Mesenteric fat pad (tissue), 1 donor: ENCODE data around the gene IGSF11. TPM values are rescaled to one million over a fixed set of nuclear protein-coding genes. Genes with fewer than 3 reads are reported as not detected.
"Not testable (repeated sequence)": the region's sequence is repeated elsewhere in the genome, so short reads cannot be mapped to it uniquely, and the experiment has no call there.

ENCODE experiments used
- DNase-seq: peaks from one replicate; pipeline ENCODE4 v3.0.0-alpha.2; 2020; ENCODE audit warnings: low spot score
- total RNA-seq: library from RNA; stranded (reverse); fragmentation: NEBNext Ultra II Directional; extraction: Animal tissue kit (Norgen Biotek cat#: 25700); gene quantifications from one replicate; pipeline ENCODE4 v1.2.1, GENCODE V29; 2021
- donor health status: DM: yes; HTN: yes; CAD: no.

IGSF11 gene
- total RNA-seq, 1 donor from 2014 or later, result not detected

- DNase-seq, result no peak
Observed at GRCh38 chr3:118990823-118991560, 43.7 kb downstream of the IGSF11 start.

- no peak for DNase-seq
Observed at GRCh38 chr3:118988198-118989130, 46.2 kb downstream of the IGSF11 start.

GRCh38 chr3:118987477-118987876, 47.2 kb downstream of the IGSF11 start:
- DNase-seq, result no peak

DNA sequence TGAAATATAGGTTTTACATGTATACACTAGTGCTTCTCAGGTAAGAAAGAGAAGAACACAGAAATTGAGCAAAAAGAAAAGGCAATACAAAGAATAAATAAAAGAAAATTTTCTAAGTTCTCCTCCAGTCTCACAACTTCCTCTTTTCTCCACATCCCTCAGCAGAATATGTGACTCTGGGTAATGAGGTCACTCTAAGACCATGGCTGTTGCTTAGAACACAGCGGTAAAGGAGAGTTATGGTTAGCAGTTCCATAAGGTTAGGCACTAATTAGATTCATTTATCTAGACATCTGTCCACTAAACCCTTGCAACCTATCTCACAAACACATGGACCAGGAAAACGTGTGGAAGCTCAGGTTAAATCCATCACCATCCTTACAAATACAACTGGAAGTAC, 47.9 kb downstream of the IGSF11 start:
- no peak for DNase-seq

DNA sequence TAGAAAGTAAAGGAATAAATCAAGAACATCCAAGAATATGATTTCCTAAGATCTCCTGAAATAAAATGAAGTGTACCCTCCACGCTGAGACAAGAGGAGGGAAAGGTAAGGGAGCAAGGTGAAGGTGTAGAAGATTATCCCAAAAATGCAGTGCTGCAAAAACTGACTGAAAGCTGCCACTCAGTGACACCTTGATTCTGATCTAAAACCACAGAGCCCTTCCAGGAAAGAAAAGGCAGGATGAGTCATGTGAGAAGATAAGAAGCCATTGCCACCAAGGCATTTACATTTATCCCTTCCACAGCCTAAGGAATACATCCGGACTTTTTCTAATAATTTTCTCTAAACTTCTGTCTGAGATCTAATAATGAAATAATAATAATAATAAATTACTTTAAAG, 49.9 kb downstream of the IGSF11 start:
- no peak for DNase-seq

DNA sequence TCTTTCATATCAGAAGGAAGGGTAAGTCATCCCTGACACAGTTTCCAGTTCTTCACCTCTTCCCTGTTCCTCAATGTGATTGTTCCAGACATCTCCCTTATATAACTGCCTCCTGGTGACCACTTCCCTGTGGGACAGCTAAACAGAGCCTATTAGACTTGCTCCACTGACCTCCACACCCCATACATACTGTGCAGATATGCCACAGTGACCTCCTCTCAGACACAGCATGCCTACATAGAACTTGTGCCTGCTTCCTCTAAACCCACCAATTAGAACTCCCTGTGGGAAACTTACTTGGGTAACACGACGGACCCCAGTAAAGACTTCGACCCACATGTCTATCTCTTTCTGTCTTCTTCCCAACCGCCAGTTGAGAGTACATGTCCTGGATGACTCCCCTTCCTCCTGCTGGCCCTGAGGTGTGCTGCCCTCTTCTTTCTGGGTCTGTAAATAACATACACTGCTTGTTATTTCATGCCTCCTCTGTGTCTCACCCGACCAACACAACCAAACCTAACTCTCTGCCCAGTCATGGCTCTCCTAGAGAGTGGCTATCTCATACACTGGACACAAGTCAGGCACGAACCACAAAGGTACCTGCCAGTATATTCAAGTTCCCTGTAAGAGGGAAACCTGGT, 53.0 kb downstream of the IGSF11 start:
- no peak for DNase-seq

DNA sequence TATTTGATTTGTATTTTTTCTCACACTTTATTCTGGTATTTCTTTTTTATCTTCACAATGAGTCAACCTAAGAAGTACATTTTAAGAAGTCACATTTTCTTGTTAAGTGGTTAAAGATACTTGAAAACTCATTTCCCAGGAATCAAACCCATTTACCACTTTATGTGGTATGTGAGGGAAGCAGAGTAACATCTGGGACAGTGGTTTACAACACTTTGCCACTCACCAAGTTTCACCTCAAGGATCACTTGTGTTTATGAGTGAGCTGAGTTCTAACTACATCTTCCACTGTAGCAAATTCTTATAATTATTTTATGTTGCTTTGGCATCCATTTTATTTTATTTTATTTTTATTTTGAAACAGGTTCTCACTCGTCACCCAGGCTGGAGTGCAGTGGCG, 53.8 kb downstream of the IGSF11 start:
- no peak for DNase-seq

DNA sequence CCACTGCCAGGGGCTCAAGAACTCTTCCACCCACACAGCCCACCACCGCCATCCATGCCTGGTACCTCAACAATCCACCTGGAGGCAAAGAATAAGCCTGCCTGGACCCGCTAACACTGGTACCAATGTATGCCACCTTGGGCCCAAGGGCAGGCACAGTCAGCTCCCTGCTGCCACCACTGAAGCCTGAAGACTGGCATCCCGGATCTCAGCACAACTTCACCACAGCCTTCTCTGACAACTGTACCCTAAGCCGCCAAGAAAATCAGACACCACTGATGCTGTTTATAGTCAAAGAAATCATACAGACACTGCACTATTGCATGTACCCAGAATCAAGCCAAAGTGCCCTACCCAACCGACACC, 56.3 kb downstream of the IGSF11 start:
- no peak for DNase-seq

DNA sequence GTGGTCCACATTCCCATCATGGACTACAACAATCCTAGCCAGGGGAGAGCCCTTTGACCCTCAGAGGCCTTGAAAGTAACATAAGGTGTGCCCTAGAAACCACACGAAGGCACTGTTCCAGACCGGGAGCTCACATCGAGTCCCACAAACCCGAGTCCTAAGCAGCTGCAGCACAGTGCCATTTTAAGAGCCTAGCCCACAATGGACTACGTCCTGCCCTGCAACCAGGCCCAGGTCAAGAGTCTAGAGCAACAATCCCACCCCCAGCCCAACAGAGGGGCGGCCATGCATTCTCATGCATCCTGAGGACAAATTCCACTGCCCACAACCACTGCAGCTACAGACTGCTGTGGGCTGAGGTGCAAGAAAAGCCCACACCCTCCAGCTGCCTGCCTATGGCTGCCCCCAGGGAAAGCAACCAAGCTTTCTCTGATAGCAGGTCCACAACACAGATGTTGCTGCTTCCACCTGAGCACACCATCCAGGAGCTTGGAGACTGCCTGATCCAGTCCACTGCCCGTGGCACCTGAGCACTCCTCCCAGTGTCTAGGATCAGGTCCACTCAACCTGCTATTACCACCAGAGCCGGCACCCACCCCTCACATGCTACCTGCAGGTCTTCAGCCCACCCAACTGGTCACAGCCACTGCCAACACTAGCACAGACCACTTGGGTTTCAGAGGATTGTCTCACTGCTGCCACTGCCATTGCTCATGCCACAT, 56.8 kb downstream of the IGSF11 start:
- DNase-seq, result no peak

DNA sequence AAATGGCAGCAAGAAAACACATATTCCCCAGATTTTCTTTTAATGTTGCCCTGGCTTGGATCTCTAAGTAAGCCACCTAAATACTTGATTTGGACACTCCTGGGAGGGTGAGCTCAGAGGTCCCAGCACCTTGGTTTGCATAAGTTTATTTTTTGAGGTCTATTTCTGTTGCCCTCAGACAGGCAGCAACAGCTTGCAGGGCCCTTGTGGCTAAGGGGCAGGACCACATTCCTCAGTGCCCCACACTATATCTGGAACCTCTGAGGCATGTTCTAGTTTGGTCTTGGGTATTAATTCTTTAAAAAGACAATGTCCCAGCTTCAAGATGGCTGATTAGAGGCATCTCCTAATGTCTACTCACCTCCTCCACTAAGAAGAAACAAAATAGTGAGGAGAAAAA, 57.5 kb downstream of the IGSF11 start:
- no peak for DNase-seq

- not testable (repeated sequence) for DNase-seq
Observed at GRCh38 chr3:118975476-118975875, 59.2 kb downstream of the IGSF11 start.

GRCh38 chr3:118974356-118975097, 60.1 kb downstream of the IGSF11 start:
- no peak for DNase-seq

GRCh38 chr3:118973050-118973449, 61.6 kb downstream of the IGSF11 start:
- DNase-seq, result no peak

GRCh38 chr3:118970819-118971218, 63.8 kb downstream of the IGSF11 start:
- DNase-seq, result no peak

GRCh38 chr3:118968640-118969039, 66.0 kb downstream of the IGSF11 start:
- DNase-seq, result no peak

DNA sequence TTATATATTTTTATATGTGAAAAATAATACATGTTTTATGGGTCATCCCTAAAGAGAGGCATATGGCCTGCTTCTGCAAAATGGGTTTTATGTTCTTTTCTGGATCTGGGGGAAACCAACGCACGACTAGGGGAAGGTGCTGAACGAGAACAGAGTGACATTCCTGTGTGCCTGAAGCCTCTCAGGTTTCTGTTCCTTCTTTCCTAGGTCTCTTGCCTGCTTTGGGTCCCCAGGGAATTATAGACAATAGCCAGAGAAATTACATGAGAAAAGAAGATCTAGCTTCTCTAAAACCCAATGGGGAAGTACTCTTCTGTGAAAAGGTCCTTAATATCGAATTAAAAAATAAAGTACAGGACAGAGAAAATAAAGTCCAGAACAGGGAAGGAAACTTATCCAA, 66.5 kb downstream of the IGSF11 start:
- DNase-seq, result no peak

DNA sequence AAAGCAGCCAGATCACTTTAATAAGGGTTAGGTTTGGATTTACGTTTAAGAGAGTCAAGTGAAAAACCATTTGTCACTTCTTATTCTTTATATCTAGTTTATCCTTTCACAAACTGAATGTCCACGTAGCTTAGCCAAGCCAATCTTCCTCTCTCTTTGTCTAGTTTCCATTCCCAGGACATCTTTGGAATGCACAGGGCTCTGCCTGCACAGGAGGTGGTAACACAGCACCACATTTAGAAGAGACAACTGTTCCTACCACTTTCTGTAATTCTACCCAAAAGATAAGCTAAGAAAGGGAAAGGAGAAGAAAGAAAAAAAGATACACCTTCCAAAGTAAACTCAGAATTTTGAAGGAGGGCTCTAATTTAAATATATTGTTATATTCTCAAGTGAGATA, 67.9 kb downstream of the IGSF11 start:
- no peak for DNase-seq

DNA sequence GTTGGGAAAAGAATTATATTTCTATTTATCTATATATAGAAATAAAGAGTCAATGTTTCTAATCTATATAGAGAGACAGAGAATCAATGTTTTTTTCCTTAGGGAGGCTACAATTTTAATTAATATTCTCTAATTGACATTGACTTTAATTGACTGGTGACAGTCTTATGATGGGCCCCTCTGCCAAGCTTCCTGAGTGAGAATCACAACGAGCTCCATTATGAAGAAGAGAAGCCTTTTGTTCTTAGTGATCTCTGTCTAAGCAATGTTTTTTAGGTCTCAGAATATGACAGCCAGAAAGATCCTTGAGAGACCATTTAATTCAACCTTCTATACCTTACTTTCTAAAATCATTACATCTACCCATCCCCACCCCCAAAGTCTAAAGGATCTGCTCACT, 70.9 kb downstream of the IGSF11 start:
- no peak for DNase-seq

- DNase-seq, result no peak
Observed at GRCh38 chr3:118960876-118961450, 73.7 kb downstream of the IGSF11 start.

DNA sequence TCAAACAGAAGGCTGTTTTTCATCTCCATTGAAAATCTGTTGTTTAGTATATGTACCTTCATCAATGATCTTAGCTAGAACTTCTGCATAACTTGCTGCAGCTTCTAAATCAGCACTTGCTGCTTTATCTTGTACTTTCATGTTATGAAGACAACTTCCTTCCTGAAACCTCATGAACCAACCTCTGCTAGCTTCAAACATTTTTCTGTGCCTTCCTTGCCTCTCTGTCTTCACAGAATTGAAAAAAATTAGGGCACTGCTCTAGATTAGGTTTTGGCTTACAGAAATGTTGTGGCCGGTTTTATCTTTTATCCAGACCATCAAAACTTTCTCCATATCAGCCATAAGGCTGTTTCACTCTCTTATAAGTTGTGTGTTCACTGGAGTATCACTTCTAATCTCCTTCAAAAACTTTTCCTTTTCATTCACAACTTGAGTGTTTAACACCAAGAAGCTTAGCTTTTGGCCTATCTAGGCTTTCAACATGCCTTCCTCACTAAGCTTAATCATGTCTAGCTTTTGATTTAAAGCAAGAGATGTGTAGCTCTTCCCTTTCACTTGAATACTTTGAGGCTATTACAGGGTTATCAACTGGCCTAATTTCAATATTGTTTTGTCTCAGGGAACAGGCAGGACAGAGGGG, 78.6 kb downstream of the IGSF11 start:
- no peak for DNase-seq
